DND-41 (cell line): Measurements from ENCODE around the gene RFTN1.
A peak's percentile ranks its signal among the peaks of the same experiment; 100 is the strongest.

Source experiments
- ATAC-seq: fragments of 200-7000 bp; cut with Tn5 transposase; 3 replicates; pipeline ENCODE4 v1.9.1; 2021; ENCODE audit warnings: low read depth; ENCODE audit not compliant: insufficient read depth
- DNase-seq: peaks from one replicate; pipeline ENCODE4 v3.0.0-alpha.2; 2020
- H2AFZ ChIP-seq: 2 replicates; pipeline ENCODE4 v1.6.0; 2012; ENCODE audit warnings: low read depth, low read length
- H3K27ac ChIP-seq: 2 replicates; pipeline ENCODE4 v1.5.1; 2012; ENCODE audit warnings: low read length, inconsistent platforms
- H3K27me3 ChIP-seq: fragments of 200-600 bp; sonication (generic); 2 replicates; pipeline ENCODE4 v1.6.0; 2012; ENCODE audit warnings: low read length, mild to moderate bottlenecking, inconsistent platforms; ENCODE audit not compliant: insufficient read depth, poor library complexity
- H3K36me3 ChIP-seq: 2 replicates; pipeline ENCODE4 v1.5.1; 2012; ENCODE audit warnings: low read length, inconsistent platforms; ENCODE audit not compliant: insufficient read depth
- H3K4me1 ChIP-seq: 2 replicates; pipeline ENCODE4 v1.5.1; 2012; ENCODE audit warnings: mild to moderate bottlenecking, low read length; ENCODE audit not compliant: insufficient read depth
- H3K4me2 ChIP-seq: 2 replicates; pipeline ENCODE4 v1.6.0; 2012; ENCODE audit warnings: mild to moderate bottlenecking, moderate library complexity, low read length, inconsistent platforms; ENCODE audit not compliant: insufficient read depth
- H3K4me3 ChIP-seq, 2 experiments: fragments of 200-600 bp in 1 of 2; shearing (Covaris generic) in 1 of 2; 2 replicates each; pipeline ENCODE4 v1.5.1; 2012 to 2016; ENCODE audit warnings: inconsistent platforms in 2 of 2, low read length in 2 of 2, mild to moderate bottlenecking in 2 of 2, low read depth in 1 of 2, moderate library complexity in 1 of 2
- H3K79me2 ChIP-seq: 2 replicates; pipeline ENCODE4 v1.6.0; 2012; ENCODE audit warnings: low read length, inconsistent platforms; ENCODE audit not compliant: insufficient read depth
- H3K9ac ChIP-seq: 2 replicates; pipeline ENCODE4 v1.6.0; 2012; ENCODE audit warnings: low read depth, mild to moderate bottlenecking, inconsistent platforms, low read length, moderate library complexity
- H3K9me3 ChIP-seq: 2 replicates; pipeline ENCODE4 v1.5.1; 2012; ENCODE audit warnings: low read length, moderate library complexity, mild to moderate bottlenecking, inconsistent platforms; ENCODE audit not compliant: insufficient read depth, severe bottlenecking
- H4K20me1 ChIP-seq: 2 replicates; pipeline ENCODE4 v1.6.0; 2012; ENCODE audit warnings: low read length; ENCODE audit not compliant: insufficient read depth
- EZH2 ChIP-seq: IDR thresholded peaks from 3 replicates; pipeline ENCODE4 v1.6.1; 2012; ENCODE audit warnings: borderline replicate concordance, low read depth, mild to moderate bottlenecking, moderate library complexity, low read length, inconsistent platforms; ENCODE audit not compliant: severe bottlenecking
- TF ChIP-seq, protein P1 (sequence below): IDR thresholded peaks from 2 replicates; pipeline ENCODE4 v1.5.1; 2012; ENCODE audit warnings: borderline replicate concordance, low read length, moderate library complexity, mild to moderate bottlenecking; ENCODE audit not compliant: poor library complexity, severe bottlenecking; ENCODE audit errors: extremely low read depth

Gene RFTN1, protein sequence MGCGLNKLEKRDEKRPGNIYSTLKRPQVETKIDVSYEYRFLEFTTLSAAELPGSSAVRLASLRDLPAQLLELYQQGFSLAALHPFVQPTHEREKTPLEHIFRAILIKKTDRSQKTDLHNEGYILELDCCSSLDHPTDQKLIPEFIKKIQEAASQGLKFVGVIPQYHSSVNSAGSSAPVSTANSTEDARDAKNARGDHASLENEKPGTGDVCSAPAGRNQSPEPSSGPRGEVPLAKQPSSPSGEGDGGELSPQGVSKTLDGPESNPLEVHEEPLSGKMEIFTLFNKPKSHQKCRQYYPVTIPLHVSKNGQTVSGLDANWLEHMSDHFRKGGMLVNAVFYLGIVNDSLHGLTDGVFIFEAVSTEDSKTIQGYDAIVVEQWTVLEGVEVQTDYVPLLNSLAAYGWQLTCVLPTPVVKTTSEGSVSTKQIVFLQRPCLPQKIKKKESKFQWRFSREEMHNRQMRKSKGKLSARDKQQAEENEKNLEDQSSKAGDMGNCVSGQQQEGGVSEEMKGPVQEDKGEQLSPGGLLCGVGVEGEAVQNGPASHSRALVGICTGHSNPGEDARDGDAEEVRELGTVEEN

DNA sequence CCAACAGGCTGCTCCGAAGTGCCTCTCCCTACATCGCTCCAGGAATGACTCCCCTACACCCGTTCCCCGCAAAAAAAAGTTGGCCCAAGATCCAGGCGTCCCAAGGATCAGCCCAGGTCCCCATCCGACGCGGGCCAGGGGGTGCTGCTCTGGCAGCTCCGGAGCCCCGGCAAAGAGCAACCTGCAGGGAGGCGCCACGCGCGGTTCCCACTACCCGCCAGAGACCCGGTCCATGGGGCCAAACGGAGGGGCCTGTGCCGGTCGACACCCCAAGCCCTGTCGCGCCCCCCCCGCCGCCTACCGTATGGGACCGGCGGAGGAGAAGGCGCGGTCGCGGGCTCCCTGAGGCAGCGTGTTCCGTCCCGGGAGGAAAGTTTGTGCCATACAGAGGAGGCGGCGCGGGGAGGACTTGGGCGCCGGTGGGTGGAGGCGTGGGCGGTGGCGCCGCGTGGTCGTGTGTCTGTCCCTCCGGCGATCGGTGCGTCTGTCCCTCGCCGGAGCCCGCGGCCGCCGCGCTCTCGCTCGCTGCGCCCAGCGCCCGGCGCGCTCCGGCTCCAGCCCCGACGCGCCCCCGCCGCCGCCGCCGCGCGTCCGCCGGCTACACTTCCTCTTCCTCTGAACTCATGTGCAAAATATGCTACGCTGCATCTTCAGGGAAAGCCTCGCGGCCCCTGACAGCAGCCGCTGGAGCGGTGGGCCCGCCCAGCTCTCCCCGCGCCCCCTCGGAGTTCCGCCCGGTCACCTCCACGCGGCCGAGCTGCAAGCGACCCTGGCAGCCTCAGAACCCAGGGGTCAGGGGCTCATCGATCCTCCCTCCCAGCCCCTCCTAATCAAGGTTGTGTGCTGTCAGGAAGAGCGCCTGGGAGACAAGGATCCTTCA, at the start of gene RFTN1:
Gene RFTN1 (minus strand): TSS at position 559 of the 880 bp plus-strand sequence. CDS start 19,830 bp downstream, outside the sequence.
- peaks cover 19% of the 10 kb centered on the region; the same call in 1 of the 2 replicates for H4K20me1 ChIP-seq
- no peaks in the 10 kb centered on the region for H3K9me3 ChIP-seq
- peak within 1 kb of the TSS; percentile 95 for H3K4me2 ChIP-seq
- H2AFZ ChIP-seq = peak within 1 kb of the TSS; percentile 68
- TF ChIP-seq, protein P1, sequence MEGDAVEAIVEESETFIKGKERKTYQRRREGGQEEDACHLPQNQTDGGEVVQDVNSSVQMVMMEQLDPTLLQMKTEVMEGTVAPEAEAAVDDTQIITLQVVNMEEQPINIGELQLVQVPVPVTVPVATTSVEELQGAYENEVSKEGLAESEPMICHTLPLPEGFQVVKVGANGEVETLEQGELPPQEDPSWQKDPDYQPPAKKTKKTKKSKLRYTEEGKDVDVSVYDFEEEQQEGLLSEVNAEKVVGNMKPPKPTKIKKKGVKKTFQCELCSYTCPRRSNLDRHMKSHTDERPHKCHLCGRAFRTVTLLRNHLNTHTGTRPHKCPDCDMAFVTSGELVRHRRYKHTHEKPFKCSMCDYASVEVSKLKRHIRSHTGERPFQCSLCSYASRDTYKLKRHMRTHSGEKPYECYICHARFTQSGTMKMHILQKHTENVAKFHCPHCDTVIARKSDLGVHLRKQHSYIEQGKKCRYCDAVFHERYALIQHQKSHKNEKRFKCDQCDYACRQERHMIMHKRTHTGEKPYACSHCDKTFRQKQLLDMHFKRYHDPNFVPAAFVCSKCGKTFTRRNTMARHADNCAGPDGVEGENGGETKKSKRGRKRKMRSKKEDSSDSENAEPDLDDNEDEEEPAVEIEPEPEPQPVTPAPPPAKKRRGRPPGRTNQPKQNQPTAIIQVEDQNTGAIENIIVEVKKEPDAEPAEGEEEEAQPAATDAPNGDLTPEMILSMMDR = peak; percentile 27
- no peak for TF ChIP-seq EZH2
- H3K27me3 ChIP-seq = no peaks in the 10 kb centered on the region
- H3K9ac ChIP-seq = peak within 1 kb of the TSS; percentile 81
- peak within 1 kb of the TSS; percentile 91 for H3K27ac ChIP-seq
- DNase-seq (peak; percentile 73), ATAC-seq (peak; percentile 53)
- H3K36me3 ChIP-seq = no peaks in the 10 kb centered on the region; the same call in 1 of the 2 replicates
- peaks cover 49% of the 10 kb centered on the region for H3K79me2 ChIP-seq
- peaks cover 47% of the 10 kb centered on the region for H3K4me1 ChIP-seq
- peak within 1 kb of the TSS; percentile 69 to 87 for H3K4me3 ChIP-seq

DNA sequence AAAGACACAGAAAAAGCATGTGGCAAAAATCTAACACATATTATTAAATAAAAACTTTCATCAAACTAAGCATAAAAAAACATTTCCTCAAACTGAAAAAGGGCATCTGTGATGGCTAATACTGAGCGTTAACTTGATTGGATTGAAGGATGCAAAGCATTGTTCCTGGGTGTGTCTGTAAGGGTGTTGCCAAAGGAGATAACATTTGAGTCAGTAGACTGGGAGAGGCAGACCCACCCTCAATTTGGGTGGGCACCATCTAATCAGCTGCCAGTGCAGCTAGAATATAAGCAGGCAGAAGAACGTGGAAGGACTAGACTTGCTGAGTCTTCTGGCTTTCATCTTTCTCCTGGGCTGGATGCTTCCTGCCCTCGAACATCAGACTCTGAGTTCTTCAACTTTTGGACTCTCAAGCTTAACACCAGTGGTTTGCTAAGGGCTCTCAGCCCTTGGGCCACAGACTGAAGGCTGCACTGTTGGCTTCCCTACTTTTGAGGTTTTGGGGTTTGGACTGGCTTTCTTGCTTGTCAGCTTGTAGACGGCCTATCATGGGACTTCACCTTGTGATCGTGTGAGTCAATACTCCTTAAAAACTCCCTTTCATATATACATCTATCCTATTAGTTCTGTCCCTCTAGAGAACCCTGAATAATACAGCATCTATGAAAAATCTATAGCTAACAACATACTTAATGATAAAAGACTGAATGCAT, 46.3 kb upstream of the RFTN1 start:
- ATAC-seq (no peak), DNase-seq (no peak)
- 0 out of 2 replicates have a peak overlapping the region, but pooled peaks have one; percentile 25 for H2AFZ ChIP-seq
- no peaks in the 10 kb centered on the region for H3K36me3 ChIP-seq
- H3K27ac ChIP-seq = no peak overlapping the region
- no peaks in the 10 kb centered on the region for H3K9me3 ChIP-seq
- TF ChIP-seq EZH2 = no peak
- TF ChIP-seq, protein P1 = no peak
- H3K27me3 ChIP-seq = no peaks in the 10 kb centered on the region
- H3K79me2 ChIP-seq = no peaks in the 10 kb centered on the region
- no peaks in the 10 kb centered on the region for H3K4me1 ChIP-seq
- no peak overlapping the region for H3K4me3 ChIP-seq
- no peaks in the 10 kb centered on the region for H4K20me1 ChIP-seq
- no peak overlapping the region for H3K4me2 ChIP-seq
- no peak overlapping the region for H3K9ac ChIP-seq

DNA sequence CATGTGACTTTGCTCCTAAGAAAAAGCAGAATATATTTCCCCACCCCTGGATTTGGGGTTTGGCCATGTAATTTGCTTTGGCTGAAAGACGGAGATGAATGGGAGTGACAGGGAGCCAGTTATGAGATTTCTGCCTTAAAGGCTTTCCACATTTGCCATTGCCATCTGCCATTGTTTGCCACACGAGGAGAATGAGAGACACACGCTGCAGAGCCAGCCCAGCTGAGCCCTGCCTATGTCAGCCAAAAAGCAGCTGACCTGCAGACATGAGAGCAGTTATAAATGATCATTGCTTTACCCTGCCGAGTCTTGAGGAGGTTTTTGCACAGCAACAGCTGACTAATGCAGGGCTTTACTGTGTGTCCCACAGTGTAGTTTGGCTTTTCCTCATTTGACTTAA, 40.6 kb upstream of the RFTN1 start:
- Histone ChIP-seq H3K36me3 (no peaks in the 10 kb centered on the region), H2AFZ (no peak overlapping the region), H3K4me2 (no peak overlapping the region), H3K9ac (no peak overlapping the region), H4K20me1 (no peaks in the 10 kb centered on the region), H3K4me3 (no peak overlapping the region), H3K27me3 (no peaks in the 10 kb centered on the region), H3K79me2 (no peaks in the 10 kb centered on the region), H3K9me3 (no peaks in the 10 kb centered on the region), H3K27ac (no peak overlapping the region), H3K4me1 (peaks cover 14% of the 10 kb centered on the region)
- DNase-seq (no peak), ATAC-seq (no peak)
- no peak for TF ChIP-seq EZH2
- TF ChIP-seq, protein P1 = no peak
